Measurements from ENCODE around the gene SPINK8.
"Not testable (repeated sequence)": the region's sequence is repeated elsewhere in the genome, so short reads cannot be mapped to it uniquely, and the experiment has no call there.

Gene SPINK8

GRCh38 chr3:48333346-48334245, at the start of gene SPINK8:
TSS of gene SPINK8 (minus strand) at chr3:48333661. CDS start at chr3:48328341, 5,320 bp downstream.
- not testable (repeated sequence) for DNase-seq

DNA sequence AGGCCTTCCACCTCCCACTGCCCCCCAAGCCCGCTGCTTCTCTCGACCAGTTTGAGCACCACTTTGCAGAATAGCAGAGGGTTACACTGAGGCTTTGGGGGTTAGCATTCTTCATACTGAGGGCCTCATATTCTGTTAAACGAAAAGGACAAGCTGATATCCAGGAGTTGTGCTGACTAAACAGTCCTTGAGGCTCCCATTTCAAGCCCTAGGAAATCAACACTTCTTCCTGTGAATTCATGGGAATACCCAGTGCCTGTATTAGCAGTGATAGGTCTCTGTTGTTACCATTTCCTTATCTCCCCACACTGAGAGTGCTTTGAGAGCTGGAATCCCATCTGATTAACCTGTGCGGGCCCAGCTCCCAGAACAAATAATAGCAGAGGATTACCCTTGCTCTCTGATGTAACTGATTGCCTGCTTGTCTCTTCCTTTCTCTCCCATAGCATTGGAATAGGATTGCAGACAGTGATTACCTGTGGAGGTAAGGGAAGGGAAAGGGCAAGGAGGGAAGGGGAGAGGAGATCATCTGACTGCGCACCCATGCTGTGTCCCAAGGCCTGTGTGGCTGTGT, 39.5 kb upstream of the SPINK8 start:
- no peak for DNase-seq

DNA sequence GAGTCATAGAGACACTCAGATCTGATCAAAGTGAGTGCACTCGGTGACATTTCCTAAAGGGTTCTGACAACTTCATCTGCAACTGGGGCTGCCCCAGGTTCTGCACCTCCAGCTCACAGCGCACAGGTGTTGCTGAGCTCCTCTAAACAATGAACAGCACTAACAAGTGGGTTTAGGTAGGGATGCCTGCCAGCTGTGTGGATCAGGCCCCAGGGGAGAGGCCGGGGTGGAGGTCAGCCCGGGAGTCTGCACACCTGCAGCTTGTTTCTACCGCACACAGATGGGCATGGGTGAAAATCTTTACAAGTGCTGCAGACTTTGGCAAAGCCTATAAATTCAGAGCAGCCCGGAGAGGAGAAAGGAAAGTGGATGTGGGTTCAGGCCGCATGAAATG, 38.9 kb upstream of the SPINK8 start:
- DNase-seq: no peak

- no peak for DNase-seq
Observed at GRCh38 chr3:48371651-48372376, 38.4 kb upstream of the SPINK8 start, which contains the start of gene FBXW12. TSS of gene FBXW12 (plus strand) at chr3:48372219. CDS start at chr3:48372768, 549 bp downstream.

DNA sequence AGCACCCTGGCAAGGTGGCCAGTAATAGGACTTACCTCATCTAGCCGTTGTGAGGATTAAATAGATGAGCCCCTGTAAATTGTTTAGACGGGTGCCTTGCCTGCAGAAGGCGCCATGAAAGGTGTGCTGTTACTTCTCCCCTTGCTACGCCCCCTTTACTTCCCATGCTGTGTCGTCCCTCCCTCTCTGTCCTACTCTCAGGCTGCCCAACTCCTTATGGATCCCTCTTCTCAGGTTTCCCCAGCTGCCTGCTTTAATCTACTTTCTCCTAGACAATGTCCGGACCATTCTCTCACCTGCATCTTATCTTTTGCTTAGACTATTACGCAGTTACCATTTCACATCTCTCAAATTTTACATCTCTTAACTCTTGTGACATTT, 36.9 kb upstream of the SPINK8 start:
- DNase-seq: no peak

GRCh38 chr3:48369693-48370332, 36.4 kb upstream of the SPINK8 start:
- no peak for DNase-seq

- DNase-seq: no peak
Observed at GRCh38 chr3:48367201-48367600, 33.7 kb upstream of the SPINK8 start.

DNA sequence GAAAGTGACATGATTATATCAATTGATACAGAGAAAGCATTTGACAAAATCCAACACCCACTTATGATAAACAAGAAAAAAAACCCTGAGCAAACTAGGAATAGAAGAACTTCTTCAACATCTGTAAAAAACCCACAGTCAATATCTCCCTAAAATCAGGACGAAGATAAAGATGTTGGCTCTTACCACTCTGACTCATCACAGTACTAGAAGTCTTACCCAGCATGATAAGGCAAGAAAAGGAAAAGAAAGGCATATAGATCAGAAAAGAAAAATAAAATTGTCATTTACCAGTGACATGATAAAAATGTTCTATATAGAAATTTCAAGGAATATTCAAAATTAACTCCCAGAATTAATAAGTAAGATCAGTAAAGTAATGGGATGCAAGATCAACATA, 31.4 kb upstream of the SPINK8 start:
- no peak for DNase-seq

DNA sequence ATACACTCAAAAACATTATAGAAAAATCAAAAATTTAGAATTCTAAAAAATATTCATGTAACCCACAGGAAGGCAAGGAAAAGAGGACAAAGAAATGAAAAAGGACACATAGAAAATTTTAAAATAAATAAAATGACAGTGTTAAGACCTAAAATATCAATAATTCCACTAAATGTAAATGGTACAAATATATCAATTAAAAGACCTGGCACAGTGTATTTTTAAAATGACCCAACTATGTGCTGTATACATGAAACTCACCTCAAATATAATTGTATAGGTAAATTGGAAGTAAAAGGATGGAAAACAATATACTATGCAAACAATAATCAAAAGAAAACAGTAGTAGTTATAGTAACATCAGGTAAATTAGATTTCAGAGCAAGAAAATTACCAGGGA, 28.5 kb upstream of the SPINK8 start:
- no peak for DNase-seq

DNA sequence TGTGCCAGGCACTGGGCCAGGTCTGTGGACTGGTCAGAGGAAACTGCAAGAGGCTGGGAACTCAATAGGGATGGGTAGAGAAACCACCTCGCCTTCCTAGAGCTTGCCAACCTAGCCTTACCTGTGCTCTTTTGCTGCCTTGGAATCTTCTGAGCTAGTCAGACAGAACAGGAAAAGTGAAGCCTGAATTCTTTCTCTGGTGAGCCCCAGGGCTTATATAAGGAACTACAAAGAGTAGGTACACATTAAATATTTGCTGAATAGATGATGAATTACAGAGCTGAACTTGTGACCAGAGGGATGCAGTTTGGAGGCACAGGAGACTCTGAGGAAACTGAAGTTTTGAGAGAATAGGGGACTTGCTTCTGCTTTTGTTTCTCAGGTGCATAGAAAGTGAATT, 23.0 kb upstream of the SPINK8 start:
- no peak for DNase-seq

DNA sequence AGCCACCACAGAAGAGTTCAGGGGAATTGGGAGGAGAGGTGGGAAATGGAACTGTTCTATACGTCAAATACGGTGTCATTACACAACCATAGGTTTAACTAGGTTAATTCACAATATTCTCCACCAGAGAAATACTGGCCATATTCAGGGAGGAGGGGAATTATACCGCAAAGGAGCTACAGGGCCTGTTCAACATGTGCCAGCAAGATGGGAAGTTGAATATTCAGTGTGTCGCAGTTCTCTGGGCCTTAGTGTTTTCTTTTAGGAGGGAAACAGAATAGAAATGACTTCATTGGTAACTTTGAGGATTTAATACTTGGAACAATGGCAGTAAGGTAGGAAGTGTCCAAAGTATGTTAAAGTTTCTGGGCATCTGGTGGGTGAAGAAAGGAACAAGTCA, 20.5 kb upstream of the SPINK8 start:
- no peak for DNase-seq

DNA sequence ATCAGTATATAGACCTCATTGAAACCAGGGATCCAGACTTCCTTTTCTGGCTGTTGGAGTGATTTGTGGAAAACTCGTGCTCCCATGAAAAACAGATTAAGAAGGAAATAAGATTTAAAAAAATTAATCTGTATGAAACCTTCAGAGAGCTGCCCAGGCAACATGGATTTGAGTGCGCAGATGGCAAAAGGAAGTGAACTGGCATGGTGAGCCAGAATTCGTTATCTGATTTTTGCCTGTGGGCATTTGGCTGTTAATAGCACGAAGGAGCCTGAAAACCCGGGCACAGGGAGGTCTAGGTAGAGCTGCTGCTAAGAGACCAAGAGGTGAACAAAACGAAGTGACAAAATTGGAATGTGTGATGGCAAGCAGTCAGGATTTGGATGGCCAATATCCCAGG, 19.1 kb upstream of the SPINK8 start:
- no peak for DNase-seq

- DNase-seq: no peak
Observed at GRCh38 chr3:48347500-48347899, 14.0 kb upstream of the SPINK8 start.

DNA sequence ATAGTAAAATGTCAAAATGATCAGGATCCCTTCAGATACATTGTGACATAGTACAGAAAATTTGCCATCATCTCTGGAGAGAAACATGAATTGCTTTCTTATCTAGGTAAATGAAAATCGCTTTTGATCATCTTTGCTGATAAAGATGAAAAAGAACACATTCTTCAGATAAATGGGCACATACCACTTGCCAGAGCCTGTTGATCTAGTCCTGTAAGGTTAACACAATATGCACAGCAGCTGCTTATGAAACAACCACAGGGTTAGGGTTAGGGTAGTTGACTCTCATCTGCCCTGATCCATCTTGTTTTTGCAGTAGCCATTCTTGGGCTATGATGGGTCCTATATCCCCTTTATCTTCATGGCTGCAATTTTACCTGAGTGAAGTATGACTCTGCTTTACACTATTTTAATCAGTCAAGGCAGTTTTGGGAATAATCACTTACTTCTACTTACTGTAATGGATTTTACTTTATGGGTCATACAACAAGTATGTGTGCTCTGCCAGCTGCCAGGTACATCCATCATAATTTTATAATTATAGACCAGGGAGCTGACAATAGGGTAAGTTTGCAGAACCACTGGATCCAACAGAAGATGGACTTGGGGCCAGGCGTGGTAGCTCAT, 12.6 kb upstream of the SPINK8 start:
- DNase-seq: no peak

DNA sequence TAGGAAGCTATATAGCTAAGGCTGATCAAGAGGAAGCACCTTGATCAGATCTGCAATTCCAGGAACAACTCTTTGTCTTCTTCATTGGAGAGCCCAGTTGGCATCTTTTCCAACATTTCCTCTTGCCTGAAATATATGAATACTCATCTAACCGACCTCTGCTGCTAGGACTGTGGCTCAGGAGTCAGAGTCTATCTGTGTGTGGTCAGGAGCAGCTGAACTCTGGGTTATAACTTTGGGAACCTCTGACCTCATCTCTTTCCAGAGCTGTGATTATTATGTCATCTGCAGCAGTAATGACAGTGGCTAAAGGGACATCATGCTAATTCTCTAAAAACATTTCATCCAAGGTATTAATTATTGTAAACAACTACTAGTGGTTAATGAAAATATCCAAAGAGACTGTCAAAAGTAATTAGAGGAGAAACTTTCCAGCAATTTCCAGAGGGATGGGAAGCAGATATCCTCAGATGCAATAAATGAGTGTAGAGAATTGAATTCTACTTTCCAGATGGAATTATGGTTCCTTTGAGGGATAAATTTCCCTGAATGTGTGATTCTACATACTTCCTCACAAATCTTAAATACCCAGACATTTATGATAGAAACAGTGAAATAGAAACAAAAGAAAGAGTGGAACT, 11.5 kb upstream of the SPINK8 start:
- no peak for DNase-seq

DNA sequence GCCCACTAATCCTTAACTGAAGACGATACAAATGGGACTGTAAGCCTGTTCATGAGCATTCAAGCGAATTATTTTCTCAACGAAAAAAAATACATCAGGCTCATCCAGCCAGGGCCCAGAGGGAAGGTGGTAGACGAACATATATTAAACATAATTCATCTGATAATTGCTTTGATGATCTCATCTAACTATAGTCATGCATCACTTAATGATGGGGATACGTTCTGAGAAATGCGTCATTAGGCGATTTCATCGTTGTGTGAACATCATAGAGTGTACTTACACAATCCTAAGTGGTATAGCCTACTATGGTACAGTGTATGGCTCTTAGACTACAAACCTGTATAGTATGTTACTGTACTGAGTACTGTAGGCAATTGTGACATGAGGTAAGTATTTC, 10.0 kb upstream of the SPINK8 start:
- no peak for DNase-seq

- no peak for DNase-seq
Observed at GRCh38 chr3:48338635-48339034, 5.2 kb upstream of the SPINK8 start.

DNA sequence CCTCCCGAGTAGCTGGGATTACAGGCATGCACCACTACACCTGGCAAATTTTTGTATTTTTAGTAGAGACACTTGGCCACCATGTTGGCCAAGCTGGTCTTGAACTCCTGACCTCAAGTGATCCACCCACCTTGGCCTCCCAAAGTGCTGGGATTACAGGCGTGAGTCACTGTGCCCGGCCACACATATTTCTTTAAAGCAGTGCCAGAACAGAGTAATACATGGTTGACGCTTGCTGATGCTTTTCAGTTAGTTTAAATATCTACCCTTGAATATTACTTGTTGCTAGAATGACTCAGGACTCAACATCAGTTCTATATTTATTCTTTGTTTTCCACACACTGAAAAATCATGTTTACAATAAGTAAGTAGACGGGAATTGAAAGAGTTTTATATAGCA, 4.1 kb upstream of the SPINK8 start:
- not testable (repeated sequence) for DNase-seq

DNA sequence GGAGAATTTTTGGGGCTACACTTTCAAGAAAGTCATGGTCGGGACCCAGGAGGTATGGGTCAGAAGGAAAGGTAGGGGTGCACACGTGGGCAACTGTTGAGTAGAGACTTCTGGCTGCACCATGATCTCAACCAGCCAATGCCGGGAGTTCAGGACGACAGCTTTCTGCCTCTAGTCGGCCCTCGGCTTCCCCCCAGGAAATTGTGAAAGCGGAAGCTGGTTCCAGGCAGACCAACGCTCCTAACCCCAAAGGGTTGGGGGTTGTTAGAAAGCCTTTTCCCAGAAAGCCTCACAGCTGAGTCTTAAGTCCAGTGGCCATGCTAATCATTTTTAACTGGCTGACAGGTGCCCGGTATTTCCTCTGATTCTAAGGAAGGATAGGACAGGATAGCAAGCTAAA, 1.8 kb upstream of the SPINK8 start:
- DNase-seq: not testable (repeated sequence)

GRCh38 chr3:48334605-48335004, 1.1 kb upstream of the SPINK8 start:
- no peak for DNase-seq

GRCh38 chr3:48331706-48332435, 1.6 kb downstream of the SPINK8 start:
- not testable (repeated sequence) for DNase-seq

DNA sequence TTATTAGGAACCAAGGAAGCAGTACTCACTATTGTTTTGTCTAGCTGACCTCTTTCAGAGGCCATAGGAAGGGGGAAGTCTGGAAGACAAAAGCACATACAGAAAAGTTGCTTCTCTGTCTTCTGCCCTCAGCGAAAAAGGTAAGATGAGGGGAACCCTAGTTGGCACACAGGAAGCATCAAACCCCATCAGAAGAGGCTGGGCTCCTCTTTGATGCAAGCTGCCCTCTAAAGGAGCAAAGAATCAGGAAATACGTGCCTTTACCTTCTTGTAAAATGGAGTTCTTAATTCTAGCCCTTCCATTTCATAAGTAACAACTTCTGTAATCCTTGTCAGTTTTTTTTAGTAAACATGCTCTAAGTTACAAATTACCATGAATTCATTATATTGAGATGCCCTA, 12.5 kb downstream of the SPINK8 start:
- DNase-seq: no peak
